GM12865 (cell line): ENCODE measurements around the gene GINS3.

ENCODE experiments used
- DNase-seq: peaks from one replicate; pipeline ENCODE4 v3.0.0; 2010; ENCODE audit warnings: low read depth
- H3K4me3 ChIP-seq: 2 replicates; pipeline ENCODE4 v1.5.1; 2011; ENCODE audit warnings: mild to moderate bottlenecking, low read depth, low read length, control low read depth
- TF ChIP-seq, protein P1 (sequence below): IDR thresholded peaks from 2 replicates; pipeline ENCODE4 v1.5.1; 2011; ENCODE audit warnings: low read length, control low read depth, low read depth, inconsistent platforms; ENCODE audit not compliant: insufficient read depth; ENCODE audit errors: missing control alignments

GINS3 gene

GRCh38 chr16:58418601-58419000 lies 26.3 kb downstream of the GINS3 start:
- DNase-seq = no peak
- TF ChIP-seq, protein P1, sequence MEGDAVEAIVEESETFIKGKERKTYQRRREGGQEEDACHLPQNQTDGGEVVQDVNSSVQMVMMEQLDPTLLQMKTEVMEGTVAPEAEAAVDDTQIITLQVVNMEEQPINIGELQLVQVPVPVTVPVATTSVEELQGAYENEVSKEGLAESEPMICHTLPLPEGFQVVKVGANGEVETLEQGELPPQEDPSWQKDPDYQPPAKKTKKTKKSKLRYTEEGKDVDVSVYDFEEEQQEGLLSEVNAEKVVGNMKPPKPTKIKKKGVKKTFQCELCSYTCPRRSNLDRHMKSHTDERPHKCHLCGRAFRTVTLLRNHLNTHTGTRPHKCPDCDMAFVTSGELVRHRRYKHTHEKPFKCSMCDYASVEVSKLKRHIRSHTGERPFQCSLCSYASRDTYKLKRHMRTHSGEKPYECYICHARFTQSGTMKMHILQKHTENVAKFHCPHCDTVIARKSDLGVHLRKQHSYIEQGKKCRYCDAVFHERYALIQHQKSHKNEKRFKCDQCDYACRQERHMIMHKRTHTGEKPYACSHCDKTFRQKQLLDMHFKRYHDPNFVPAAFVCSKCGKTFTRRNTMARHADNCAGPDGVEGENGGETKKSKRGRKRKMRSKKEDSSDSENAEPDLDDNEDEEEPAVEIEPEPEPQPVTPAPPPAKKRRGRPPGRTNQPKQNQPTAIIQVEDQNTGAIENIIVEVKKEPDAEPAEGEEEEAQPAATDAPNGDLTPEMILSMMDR = no peak
- H3K4me3 ChIP-seq = no peak overlapping the region

- H3K4me3 ChIP-seq = no peak overlapping the region
- DNase-seq = no peak
- TF ChIP-seq, protein P1 = no peak
Measured at GRCh38 chr16:58419241-58419990, 27.1 kb downstream of the GINS3 start.

DNA sequence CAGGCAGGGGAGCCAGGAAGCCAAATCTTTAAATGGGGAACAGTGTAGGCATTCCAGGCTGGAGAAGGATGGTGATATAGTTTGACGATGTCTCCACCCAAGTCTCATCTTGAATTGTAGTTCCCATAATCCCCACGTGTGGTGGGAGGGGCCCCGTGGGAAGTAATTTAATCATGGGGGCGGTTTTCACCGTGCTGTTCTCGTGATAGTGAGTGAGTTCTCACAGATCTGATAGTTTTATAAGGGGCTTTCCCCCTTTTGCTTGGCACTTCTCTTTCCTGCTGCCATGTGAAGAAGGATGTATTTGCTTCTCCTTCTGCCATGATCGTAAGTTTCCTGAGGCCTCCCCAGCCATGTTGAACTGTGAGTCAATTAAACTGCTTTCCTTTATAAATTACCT lies 28.8 kb downstream of the GINS3 start:
- DNase-seq = no peak
- H3K4me3 ChIP-seq = no peak overlapping the region
- TF ChIP-seq, protein P1 = no peak

- TF ChIP-seq, protein P1 = no peak
- DNase-seq = no peak
- no peak overlapping the region for H3K4me3 ChIP-seq
Measured at GRCh38 chr16:58421529-58421928, 29.3 kb downstream of the GINS3 start.

DNA sequence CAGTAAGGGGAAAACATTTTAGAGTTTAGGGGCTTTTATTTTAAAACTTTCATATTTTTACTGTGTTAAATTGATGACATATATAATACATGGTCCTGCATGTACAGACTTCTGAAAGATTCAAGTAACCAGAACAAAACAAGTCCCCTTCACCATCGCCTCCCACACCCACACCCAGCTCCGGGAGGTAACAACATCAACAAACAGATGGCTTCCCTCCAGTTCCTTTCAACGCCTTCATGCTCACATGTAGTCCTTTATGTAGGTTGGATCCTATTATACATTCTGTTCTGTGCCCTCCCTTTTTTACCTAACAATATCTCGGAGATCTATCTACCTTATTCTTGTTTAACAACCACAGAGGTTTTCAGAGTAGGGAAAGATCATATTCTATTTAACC lies 30.5 kb downstream of the GINS3 start:
- TF ChIP-seq, protein P1 = no peak
- no peak for DNase-seq

DNA sequence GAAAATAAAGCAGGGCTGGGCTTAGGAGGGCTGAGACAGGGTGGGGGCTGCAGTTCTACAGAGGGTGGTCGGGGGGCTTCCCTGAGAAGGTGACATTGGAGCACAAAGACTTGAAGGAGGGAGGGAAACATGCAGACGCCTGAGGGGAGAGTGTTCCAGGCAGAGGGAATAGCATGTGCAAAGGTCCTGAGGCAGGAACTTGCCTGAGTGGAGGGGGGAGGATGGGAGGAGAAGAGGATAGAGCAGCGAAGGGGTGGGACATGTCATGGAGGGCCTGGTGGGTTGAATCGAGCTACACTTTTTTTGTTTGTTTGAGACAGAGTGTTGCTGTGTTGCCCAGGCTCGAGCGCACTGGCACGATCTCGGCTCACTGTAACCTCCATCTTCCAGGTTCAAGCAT lies 33.0 kb downstream of the GINS3 start:
- TF ChIP-seq, protein P1 = no peak
- DNase-seq = no peak
- no peak overlapping the region for H3K4me3 ChIP-seq

More for the DNA sequence above, 30.5 kb downstream of the GINS3 start:
- H3K4me3 ChIP-seq = no peak overlapping the region
